Right forelimb (tissue), 1 donor: ENCODE measurements around the gene PRXL2B.
"Not testable (repeated sequence)": the region's sequence is repeated elsewhere in the genome, so short reads cannot be mapped to it uniquely, and the experiment has no call there.

ENCODE experiments used
- DNase-seq: peaks from one replicate; pipeline ENCODE4 v3.0.0-alpha.2; 2018

The PRXL2B gene

GRCh38 chr1:2586154-2587070 lies at the start of gene PRXL2B:
TSS of gene PRXL2B (plus strand) at chr1:2586777. CDS start at chr1:2586886, 109 bp downstream.
- peak; percentile 100 for DNase-seq

- no peak for DNase-seq
Observed at GRCh38 chr1:2537784-2538115, 48.8 kb upstream of the PRXL2B start.

GRCh38 chr1:2538376-2538775 lies 48.2 kb upstream of the PRXL2B start:
- DNase-seq: no peak

- DNase-seq: no peak
Observed at GRCh38 chr1:2538872-2539271, 47.7 kb upstream of the PRXL2B start.

GRCh38 chr1:2539312-2539907 lies 47.2 kb upstream of the PRXL2B start:
- DNase-seq: no peak

GRCh38 chr1:2540816-2541492 lies 45.6 kb upstream of the PRXL2B start:
- no peak for DNase-seq

GRCh38 chr1:2541619-2542245 lies 44.8 kb upstream of the PRXL2B start:
- no peak for DNase-seq

GRCh38 chr1:2542246-2542915 lies 44.2 kb upstream of the PRXL2B start:
- no peak for DNase-seq

- DNase-seq: no peak
Observed at GRCh38 chr1:2543543-2544092, 43.0 kb upstream of the PRXL2B start.

- no peak for DNase-seq
Observed at GRCh38 chr1:2544093-2544874, 42.3 kb upstream of the PRXL2B start.

GRCh38 chr1:2544875-2545640 lies 41.5 kb upstream of the PRXL2B start:
- DNase-seq: no peak

- DNase-seq: peak; percentile 81
Observed at GRCh38 chr1:2545754-2546514, 40.6 kb upstream of the PRXL2B start.

- DNase-seq: peak; percentile 77
Observed at GRCh38 chr1:2546515-2547209, 39.9 kb upstream of the PRXL2B start.

GRCh38 chr1:2547210-2548067 lies 39.1 kb upstream of the PRXL2B start:
- no peak for DNase-seq

GRCh38 chr1:2548068-2548589 lies 38.4 kb upstream of the PRXL2B start:
- DNase-seq: peak; percentile 86

GRCh38 chr1:2549367-2550029 lies 37.1 kb upstream of the PRXL2B start:
- DNase-seq: not testable (repeated sequence)

GRCh38 chr1:2550309-2550861 lies 36.2 kb upstream of the PRXL2B start:
- not testable (repeated sequence) for DNase-seq
